ENCODE data around the gene MYNN.

The MYNN gene

DNA sequence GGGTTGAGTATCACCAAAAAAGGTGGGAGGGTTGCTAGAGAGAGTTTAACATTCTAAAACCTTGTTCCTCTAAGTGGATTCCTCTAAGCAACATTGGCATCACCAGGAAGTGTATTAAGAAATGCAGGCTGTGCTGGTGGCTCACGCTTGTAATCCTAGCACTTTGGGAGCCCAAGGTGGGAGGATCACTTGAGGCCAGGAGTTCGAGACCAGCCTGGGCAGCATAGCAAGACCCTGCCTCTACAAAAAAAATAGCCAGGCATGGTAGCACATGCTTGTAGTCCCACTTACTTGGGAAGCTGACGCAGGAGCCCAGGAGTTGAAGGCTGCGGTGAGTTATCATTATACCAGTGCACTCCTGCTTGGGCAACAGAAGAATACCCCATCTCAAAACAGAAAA, 4.6 kb downstream of the MYNN start:
- no peak for DNase-seq (ENCODE audit: low spot score)

DNA sequence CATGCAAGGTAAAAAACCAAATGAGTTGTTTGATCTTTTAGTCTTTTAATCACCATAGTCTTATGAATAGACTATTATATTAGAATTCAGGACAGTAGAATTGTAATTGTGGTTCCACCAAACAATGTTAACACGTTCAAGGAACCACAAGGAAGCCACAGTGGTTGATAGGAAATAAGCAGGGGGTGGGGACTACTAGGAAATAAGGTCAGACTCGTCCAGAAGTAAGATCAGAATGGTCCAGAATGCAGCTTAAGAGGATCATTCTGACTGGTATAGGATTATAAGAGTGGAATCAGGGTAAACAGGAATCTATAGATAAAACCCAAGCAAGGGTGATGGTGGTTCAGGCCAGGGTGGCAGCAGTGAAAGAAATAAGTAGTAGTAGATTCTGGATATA, 7.5 kb downstream of the MYNN start:
- peak; percentile 55 for DNase-seq (ENCODE audit: low spot score)

DNA sequence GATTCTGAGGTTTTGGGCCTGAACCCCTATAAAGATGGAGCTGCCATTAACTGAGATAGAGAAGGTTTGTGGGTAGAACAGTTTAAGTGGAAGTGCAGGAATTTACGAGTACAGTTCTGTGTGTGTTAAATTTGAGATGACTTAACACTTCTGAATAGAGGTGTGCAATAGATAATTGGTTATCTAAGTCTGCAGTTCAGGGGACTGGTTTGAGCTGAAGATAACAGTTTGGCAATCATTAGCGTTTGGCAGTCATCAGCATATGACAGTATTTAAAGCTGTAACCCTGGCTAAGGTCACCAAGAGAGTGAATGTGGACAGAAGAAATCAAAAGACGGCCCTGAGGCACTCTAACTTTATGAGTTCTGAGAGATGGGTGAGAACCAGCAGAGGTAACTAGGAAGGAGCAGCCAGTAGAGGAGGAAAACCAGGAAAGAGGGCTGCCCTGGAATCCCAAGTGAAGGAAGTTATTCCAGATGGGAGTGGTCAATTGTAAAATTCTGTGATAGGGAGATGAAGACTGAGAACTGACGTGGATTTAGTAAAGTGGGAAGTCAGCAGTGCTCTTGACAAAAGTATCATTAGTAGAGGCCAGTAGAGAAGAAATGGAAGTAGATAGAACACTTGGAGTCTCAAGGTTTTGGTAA, 8.1 kb downstream of the MYNN start:
- DNase-seq (ENCODE audit: low spot score) = peak; percentile 90

DNA sequence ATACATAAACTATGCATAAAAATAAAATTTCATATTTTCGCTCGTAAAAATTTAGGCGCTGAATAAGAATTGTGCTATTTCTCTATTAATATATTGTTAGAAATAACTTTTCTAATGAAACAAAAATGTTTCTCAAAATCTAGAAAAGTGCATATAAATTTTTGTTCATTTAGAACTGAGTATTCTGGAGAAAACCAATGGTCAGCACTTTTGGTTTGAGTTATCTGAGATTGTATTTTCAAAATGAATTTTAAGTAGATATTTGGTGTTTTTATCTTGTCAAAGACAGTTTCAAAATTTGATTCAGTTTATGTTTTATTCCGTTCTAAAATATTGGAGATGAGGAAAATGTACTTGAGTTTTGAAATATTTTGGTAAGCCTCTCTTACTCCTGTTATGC, 13.9 kb downstream of the MYNN start:
- no peak for DNase-seq (ENCODE audit: low spot score)

DNA sequence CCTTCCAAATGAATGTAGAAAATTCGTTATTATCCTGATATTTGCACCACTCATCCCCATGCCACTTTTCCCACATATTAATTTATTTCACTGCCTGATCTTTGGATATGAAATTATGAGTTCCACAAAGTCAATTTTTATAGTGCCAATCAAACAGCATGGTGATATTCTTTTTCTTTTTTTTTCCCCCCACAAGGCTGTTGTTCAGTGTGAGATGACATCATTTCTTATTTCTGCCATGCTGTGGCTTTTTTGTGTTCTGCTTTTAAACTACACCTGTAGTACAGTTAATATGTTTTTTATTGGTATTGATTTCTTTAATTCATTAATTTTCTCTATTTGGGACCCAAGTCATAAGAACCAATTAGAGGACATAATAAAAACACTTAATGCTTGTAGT, 14.6 kb downstream of the MYNN start:
- DNase-seq (ENCODE audit: low spot score) = no peak

DNA sequence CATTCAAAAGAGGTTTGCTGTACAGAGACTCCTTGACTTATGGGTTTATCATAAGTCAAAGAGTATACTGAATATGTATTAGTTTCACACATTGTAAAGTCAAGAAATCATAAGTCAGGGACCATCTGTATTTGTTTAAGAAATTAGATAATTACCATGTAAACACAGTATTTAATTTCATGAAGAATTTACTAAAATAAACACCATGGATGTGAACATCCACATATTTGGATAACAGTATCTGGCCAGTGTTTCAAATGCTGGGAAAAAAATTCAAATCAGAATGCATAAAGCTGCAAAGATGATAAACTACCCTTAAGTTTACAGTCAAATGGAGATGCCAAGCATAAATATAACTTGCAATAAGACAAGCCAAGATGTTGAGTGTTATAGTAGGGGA, 17.0 kb downstream of the MYNN start:
- DNase-seq (ENCODE audit: low spot score) = no peak

DNA sequence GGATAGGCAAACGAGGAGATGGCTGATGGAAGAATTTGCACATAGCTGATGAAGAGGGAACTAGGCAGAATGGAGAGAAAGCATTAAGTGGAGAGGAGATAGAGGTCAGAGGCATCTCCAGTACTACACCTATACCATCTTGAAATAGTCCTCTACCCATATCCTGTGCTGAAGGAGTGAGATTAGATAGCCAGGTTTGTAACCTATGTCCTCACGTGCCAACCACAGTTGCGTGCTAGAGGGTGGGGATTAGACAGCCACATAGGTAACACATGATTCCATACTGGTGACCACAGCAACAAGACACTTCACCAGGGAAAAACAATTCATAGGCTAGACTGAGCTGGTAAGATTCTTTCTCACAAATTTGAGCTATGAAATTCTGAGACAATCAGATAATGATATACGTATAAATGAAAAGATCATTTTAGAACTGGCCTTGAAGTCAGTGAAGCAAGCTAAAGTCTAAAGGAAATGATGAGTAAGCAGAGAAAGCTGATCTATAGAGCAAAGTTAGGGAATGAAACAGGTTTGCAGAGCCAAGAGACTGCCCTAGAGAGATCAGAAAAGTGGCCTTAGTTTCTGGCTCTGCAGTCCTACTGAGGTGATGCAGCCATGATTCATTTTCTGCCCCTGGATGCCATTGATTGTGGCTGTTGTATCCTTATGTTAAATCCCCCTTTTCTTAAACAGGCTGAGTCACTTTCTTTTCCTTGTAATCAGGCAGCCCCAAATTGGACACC, 17.7 kb downstream of the MYNN start:
- DNase-seq (ENCODE audit: low spot score) = no peak

DNA sequence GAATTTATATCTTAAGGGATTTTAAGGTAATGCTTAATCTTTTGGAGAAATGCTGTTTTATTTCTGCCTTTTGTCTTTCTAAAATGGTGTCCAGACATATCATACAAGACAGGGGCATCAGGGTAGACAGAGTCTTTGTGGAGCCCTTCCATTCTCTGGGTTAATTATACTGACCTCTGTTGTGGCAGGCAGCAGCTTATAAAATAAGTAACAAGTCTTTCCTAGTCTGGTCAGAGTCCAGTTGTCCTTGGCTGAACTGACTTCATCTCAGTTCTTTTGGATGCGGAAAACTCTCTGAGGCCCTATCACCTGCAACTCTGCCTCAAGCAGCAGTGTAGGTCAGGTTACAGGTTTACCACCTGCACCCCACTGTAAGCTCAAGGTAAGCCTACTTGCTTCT, 19.2 kb downstream of the MYNN start:
- DNase-seq (ENCODE audit: low spot score) = no peak

DNA sequence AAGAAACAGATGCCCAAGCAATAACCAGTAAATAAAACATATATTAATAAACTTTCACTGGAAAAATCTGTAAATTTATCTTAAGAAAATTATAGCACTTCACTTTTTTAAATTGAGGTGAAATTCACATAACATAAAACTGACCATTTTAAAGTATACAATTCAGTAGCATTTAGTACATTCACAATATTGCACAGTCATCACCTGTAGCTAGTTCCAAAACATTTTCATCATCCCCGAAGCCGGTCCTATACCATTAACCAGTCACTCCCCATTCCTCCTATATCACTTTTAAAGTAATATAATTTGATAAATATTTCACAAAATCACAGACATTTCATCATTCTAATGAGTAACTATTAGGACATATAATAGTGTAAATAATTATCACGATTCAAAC, 31.5 kb downstream of the MYNN start:
- DNase-seq (ENCODE audit: low spot score) = no peak

DNA sequence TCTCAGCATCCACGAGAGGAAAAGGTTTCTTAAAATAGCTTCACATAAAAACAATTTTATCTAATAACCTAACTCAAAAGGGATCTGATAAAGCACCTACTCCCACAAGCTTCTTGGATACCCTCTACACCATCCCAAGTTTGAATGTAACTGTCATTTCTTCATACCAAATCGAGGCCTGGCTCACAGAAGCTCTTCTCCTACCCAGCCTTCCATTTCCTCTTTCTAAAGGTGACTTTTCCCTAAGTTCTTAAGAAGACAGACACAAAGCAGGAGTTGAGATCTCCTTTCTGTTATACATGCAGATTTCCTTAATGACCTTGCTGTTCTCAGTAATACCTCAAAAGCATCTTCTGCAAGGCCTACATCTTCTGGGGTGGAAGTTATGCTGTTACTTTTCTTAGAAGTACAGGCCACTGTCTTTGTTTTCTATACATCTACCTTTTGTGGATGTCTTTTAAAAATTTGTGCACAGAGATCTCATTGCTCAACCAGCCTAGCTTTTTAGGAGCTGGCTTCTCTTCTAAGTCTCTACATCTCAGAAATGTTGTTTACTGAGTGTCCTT, 36.1 kb downstream of the MYNN start:
- DNase-seq (ENCODE audit: low spot score) = no peak

DNA sequence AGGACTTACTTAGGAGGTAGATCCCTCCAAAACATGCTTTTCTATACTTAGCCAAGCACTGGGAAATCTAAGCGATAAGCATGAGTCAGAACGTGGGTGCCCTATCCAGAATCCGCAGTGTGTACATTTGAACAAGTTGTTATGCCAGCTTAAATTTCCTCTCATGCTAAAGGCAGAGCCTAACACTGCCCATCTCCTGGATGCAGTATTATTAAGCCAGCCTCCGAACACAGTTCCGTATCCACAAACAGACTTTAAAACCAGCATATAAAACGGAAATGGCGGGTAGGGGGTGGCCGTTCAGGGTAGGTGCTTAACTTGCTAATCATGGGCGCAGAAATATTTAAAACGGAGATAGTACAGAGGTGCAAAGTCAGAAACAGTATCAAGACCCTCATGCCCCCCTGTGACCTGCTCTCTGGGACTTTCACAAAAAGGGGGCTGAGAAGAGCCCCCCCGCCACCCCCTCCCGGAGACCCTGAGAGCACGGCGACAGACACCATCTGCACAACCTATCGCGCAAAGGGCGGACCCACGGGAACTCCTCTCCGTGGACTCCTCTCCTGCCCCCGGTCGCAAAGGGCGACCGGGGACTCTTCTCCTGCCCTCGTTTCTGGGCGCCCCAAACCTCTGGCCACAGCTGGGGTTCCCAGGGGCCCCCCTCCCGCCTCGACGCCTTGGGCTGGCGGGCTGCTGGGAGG, 38.6 kb downstream of the MYNN start:
- peak; percentile 26 for DNase-seq (ENCODE audit: low spot score)

DNA sequence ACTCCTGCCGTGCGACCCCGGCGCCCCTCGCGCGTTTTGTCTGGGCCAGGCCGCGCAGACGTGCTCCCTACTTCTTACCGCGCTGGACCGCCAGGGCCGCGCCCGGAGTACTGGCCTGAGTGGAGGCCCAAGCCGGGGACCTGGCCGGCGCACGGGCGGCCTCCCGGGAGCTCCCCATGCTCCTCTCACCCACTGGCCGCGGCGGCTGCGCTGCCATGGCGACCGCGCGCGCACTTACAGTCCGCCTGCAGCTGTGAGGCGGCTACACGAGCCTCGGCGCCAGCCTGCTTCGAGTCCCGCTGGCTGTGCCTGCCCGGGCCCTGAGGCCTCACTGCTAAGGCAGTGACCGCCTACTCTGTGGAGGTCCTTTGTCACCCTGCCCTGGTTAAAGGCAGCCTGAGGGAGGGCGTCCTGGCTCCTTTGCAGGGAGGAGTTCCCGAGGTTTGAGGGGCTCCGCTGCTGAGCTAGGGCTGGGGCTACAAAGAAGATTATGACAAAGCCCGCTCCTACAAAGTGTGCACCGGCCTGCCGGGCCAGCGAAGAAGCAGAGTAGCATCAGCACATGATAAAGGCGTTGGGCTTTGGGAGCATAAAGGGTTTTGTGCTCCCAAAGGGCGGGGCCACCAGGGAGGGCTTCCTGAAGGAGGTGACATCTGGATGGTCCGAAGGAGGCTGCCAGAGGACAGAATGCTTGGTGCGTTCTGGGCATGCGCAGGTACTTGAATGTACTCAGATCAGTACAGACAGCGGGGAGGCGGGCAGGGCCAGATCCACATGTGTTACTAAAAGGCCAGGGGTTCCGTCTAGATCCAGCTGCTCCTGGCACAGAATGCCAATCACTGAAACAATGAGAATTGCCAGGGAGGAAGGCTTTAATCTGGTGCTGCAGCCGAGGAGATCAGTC, 39.4 kb downstream of the MYNN start, which contains the start of the genes LRRC34 and LRRIQ4:
Gene LRRC34, minus strand, starts transcription at position 573 of the 904 bp plus-strand sequence. Its CDS starts 356 bp downstream, at position 217.
Gene LRRIQ4, plus strand, starts transcription at position 539 of the 904 bp plus-strand sequence. CDS start 9,052 bp downstream, outside the sequence.
- DNase-seq (ENCODE audit: low spot score) = peak; percentile 60

DNA sequence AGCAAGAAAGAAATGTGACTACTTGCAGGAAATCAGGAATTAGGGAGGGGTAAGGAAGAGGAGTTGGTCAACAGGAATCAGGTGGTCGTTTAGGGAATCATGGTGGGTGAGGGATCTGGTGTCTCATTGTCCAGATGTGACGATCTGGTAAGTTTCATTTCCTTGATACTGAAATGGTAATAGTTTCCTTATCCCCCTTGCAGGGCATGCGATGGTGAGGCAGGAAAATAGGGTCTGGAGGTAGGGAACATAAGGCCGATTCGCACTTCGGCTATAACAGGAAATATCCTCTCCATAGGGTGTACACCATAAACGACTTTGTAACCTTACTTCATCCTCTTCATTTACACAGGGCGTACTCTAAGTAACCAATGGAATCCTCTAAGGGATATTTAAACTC, 40.1 kb downstream of the MYNN start:
- no peak for DNase-seq (ENCODE audit: low spot score)

DNA sequence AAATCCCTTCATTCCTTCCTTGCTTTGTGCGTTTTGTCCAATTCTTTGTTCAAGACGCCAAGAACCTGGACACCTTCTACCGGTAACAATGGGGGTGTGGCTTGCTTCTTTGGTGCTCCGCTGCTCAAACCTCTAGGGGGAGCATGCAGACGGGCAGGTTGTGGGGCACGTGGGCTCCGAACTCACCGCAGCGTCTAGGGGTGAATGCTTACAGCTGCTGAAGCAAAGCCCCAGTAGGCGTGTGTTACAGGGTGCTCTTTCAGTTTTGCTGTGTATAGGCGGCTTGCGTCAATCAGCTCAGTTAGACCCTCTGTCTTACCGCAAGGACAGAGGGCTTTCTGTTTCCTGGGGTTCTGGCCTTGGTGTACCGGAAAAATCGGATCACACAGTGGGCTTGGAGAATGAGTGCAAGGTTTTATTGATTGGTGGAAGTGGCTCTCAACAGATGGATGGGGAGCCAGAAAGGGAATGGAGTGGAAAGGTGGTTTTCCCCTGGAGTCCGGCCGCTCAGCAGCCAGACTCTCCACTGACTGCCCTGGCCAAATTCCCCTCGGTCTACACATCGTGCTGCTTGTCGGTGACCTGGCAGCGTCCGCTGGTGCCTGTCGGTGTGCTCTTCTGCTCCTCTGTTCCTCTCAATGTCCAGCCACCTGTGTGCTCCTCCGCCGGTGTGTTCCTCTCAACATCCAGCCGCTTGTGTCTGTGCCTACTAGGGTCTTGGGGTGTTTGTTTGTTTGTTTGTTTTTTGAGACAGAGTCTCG, 40.7 kb downstream of the MYNN start:
- peak; percentile 57 for DNase-seq (ENCODE audit: low spot score)

DNA sequence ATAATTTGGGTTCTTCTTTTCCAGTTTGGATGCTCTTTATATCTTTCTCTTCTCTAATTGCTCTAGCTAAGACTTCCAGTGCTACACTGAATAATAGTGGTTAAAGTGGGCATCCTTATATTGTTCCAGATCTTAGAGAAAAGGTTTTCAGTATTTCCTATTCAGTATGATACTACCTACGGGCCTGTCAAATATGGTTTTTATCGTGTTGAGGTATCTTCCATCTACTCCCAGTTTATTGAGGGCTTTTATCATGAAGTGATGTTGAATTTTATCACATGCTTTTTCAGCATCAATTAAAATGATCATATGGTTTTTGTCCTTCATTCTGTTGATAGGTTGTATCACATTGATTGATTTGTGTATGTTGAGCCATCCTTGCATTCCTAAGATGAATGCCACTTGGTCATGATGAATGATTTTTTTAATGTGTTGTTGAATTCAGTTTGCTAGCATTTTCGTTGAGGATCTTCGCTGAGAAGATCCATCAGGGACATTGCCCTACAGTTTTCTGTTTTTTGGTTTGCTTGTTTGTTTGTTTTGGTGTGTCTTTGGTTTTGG, 42.5 kb downstream of the MYNN start:
- DNase-seq (ENCODE audit: low spot score) = no peak

DNA sequence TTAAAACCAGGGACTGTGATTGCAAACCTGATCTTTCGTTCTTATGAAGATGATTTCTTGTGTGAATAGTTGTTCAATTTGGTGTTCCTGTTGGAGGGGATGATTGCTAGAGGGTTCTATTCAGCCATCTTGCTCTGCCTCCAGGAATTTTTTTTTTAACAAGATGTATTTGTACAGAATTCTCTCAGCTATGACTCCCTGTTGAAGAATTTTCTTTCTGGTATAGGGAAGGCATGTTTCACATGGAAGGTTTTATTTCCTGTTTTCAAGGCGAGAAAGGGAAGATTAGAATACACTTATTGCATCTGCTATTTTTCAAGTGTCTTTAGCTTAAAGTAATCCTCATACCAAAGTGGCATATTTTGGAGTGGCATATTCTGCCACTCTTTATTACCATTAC, 45.1 kb downstream of the MYNN start:
- DNase-seq (ENCODE audit: low spot score) = no peak

DNA sequence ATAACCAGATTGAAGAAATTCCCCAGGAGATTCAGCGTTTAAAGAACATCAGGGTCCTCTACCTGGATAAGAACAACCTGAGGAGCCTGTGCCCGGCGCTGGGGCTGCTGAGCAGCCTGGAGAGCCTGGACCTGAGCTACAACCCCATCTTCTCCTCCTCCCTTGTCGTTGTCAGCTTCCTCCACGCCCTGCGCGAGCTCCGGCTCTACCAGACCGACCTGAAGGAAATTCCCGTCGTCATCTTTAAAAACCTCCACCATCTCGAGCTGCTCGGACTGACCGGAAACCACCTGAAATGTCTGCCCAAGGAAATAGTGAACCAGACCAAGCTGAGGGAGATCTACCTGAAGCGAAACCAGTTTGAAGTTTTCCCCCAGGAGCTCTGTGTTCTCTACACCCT, 48.9 kb downstream of the MYNN start:
- DNase-seq (ENCODE audit: low spot score) = no peak

DNA sequence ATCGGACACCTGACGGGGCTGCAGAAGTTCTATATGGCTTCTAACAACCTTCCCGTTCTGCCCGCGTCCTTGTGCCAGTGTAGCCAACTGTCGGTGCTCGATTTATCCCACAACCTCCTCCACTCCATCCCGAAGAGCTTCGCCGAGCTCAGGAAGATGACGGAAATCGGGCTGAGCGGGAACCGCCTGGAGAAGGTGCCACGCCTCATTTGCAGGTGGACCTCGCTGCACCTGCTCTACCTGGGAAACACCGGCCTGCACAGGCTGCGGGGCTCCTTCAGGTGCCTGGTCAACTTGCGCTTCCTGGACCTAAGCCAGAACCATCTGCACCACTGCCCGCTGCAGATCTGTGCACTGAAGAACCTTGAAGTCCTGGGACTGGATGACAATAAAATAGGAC, 49.3 kb downstream of the MYNN start:
- no peak for DNase-seq (ENCODE audit: low spot score)

DNA sequence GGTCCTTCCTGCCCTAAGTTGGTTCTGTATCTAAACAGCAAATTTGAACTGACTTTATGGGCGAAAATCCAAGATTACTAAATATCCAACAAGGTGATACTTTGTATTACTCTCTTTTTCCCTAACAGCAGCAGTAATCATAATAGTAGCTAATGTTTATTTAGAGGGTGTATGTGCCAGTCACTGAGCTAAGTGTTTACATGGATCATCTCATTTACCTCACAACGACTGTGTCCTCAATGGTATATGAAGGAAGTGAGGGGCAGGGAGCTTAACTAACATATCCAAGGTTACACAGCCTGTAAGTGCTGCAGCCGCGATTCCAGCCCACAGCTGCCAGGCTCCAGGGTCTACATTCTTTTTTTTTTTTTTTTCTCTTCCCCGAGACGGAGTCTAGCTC, 49.8 kb downstream of the MYNN start:
- DNase-seq (ENCODE audit: low spot score) = no peak

DNA sequence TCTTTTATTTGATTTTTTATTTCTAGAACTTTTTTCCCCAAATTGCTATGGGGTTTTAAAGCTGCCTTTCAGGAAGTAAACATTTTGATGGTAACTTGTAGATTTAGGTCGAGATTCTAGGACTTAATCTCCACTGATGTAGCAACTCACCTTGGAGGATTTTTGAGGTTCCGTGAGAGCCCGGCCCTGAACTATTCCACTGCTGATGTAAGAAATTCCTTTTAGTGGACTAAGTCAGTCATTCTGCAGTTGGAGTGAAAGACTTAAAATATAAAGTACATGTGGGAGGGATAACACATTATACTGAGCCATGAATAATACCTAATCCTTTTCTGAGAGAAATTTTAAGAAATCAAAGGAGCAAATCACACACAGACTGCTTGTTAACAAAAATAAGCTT, 52.1 kb downstream of the MYNN start:
- DNase-seq (ENCODE audit: low spot score) = no peak

DNA sequence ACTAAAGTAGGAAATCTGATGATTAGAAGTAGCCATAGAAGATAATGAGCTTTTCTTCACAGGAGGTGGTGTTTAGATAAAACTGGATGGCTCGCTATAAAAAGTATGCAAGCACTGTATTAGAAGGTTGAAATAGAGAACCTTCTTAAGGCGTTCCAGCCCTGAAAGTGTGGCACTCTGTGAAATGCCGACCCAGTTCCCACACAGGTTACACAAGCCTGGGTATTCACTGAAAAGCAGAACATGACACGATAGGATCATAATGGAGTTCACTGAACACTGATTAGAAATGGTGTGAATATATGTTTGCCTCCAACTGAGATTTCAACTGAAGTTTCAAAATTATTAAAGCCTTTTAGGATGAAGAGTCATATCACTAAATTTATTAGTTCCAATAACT, 54.5 kb downstream of the MYNN start:
- no peak for DNase-seq (ENCODE audit: low spot score)

Data from hematopoietic multipotent progenitor cell treated with erythropoietin and hydrocortisone succinate and interleukin-3 and kit ligand, for 15 days (in vitro differentiated cells).